GM23338 (cell line): ENCODE results near the gene MEGF11. TPM values are rescaled to one million over a fixed set of nuclear protein-coding genes. Genes with fewer than 3 reads are reported as not detected.
A peak's percentile ranks its signal among the peaks of the same experiment; 100 is the strongest.

Experiments used
- ATAC-seq: fragments of 200-7000 bp; cut with Tn5 transposase; 3 replicates; pipeline ENCODE4 v1.9.1; 2020
- DNase-seq: peaks from one replicate; pipeline ENCODE4 v3.0.0-alpha.2; 2015; ENCODE audit warnings: low spot score
- H2AFZ ChIP-seq: fragments of 200-600 bp; sonication (generic); 2 replicates; pipeline ENCODE4 v1.8.0; 2016; ENCODE audit warnings: antibody characterized with exemption, mild to moderate bottlenecking, moderate library complexity
- H3F3A ChIP-seq: fragments of 200-600 bp; sonication (generic); replicated peaks from 2 replicates; pipeline ENCODE4 v1.8.0; 2017; ENCODE audit warnings: antibody characterized with exemption, mixed run types, low read depth
- H3K27ac ChIP-seq: fragments of 200-600 bp; sonication (generic); 2 replicates; pipeline ENCODE4 v1.6.1; 2016; ENCODE audit warnings: low read depth
- H3K27me3 ChIP-seq: fragments of 200-600 bp; sonication (generic); 2 replicates; pipeline ENCODE4 v1.8.0; 2016; ENCODE audit warnings: mild to moderate bottlenecking, mixed run types, moderate library complexity; ENCODE audit not compliant: insufficient read depth
- H3K36me3 ChIP-seq: fragments of 200-600 bp; sonication (generic); 2 replicates; pipeline ENCODE4 v1.8.0; 2016; ENCODE audit warnings: mild to moderate bottlenecking; ENCODE audit not compliant: insufficient read depth
- H3K4me1 ChIP-seq: fragments of 200-600 bp; sonication (generic); 2 replicates; pipeline ENCODE4 v1.8.0; 2016; ENCODE audit warnings: mild to moderate bottlenecking, moderate library complexity; ENCODE audit not compliant: insufficient read depth
- H3K4me2 ChIP-seq: fragments of 200-600 bp; sonication (generic); 2 replicates; pipeline ENCODE4 v1.7.1; 2017; ENCODE audit warnings: mixed run types
- H3K4me3 ChIP-seq: fragments of 200-600 bp; sonication (generic); 2 replicates; pipeline ENCODE4 v1.6.1; 2016; ENCODE audit warnings: mixed run types
- H3K79me2 ChIP-seq: fragments of 200-600 bp; sonication (generic); replicated peaks from 2 replicates; pipeline ENCODE4 v1.8.0; 2017; ENCODE audit warnings: mild to moderate bottlenecking; ENCODE audit not compliant: insufficient read depth
- H3K9me2 ChIP-seq: fragments of 200-600 bp; sonication (generic); 2 replicates; pipeline ENCODE4 v1.8.0; 2017; ENCODE audit not compliant: insufficient read depth
- H4K20me1 ChIP-seq: fragments of 200-600 bp; sonication (generic); replicated peaks from 2 replicates; pipeline ENCODE4 v1.8.0; 2017; ENCODE audit warnings: mild to moderate bottlenecking; ENCODE audit not compliant: insufficient read depth
- H3K27ac Mint-ChIP-seq: 2 replicates; pipeline ENCODE4 v1.8.0; 2020; ENCODE audit warnings: inconsistent platforms, mild to moderate bottlenecking, moderate library complexity, mixed read lengths
- H3K27me3 Mint-ChIP-seq: 3 replicates; pipeline ENCODE4 v1.8.0; 2022; ENCODE audit warnings: low read depth, mild to moderate bottlenecking, moderate library complexity, mixed read lengths, inconsistent platforms; ENCODE audit not compliant: insufficient read depth, poor library complexity
- H3K36me3 Mint-ChIP-seq: 3 replicates; pipeline ENCODE4 v1.8.0; 2021; ENCODE audit warnings: low read depth, mild to moderate bottlenecking, inconsistent platforms, moderate library complexity, mixed read lengths
- H3K4me1 Mint-ChIP-seq: 3 replicates; pipeline ENCODE4 v1.8.0; 2020; ENCODE audit warnings: mild to moderate bottlenecking, inconsistent platforms, mixed read lengths
- H3K4me3 Mint-ChIP-seq: 3 replicates; pipeline ENCODE4 v1.8.0; 2021; ENCODE audit warnings: moderate library complexity, mild to moderate bottlenecking, inconsistent platforms, mixed read lengths
- H3K9me3 Mint-ChIP-seq: 3 replicates; pipeline ENCODE4 v1.8.0; 2020; ENCODE audit warnings: moderate library complexity, mild to moderate bottlenecking, inconsistent platforms, mixed read lengths
- CREB1 ChIP-seq: fragments of 250-450 bp; sonication (Bioruptor Pico); IDR thresholded peaks from 2 replicates; pipeline ENCODE4 v1.5.0; 2020; ENCODE audit warnings: low read depth, mild to moderate bottlenecking, moderate library complexity
- EZH2 ChIP-seq: fragments of 200-600 bp; sonication (generic); IDR thresholded peaks from one replicate; pipeline ENCODE4 v1.8.0; 2017; ENCODE audit warnings: antibody characterized with exemption, mild to moderate bottlenecking, low read depth; ENCODE audit not compliant: unreplicated experiment
- EZH2phosphoT487 ChIP-seq: fragments of 200-600 bp; sonication (generic); IDR thresholded peaks from one replicate; pipeline ENCODE4 v1.8.1; 2018; ENCODE audit warnings: antibody characterized with exemption; ENCODE audit not compliant: unreplicated experiment
- JUNB ChIP-seq: IDR thresholded peaks from one replicate; pipeline ENCODE4 v1.6.1; 2016; ENCODE audit warnings: antibody characterized with exemption; ENCODE audit not compliant: unreplicated experiment
- NANOG ChIP-seq: IDR thresholded peaks from 2 replicates; pipeline ENCODE4 v1.6.1; 2016; ENCODE audit warnings: antibody characterized with exemption, borderline replicate concordance
- POLR2AphosphoS5 ChIP-seq: IDR thresholded peaks from 2 replicates; pipeline ENCODE4 v1.6.1; 2016; ENCODE audit warnings: antibody characterized with exemption, low read depth
- STAT1 ChIP-seq: IDR thresholded peaks from one replicate; pipeline ENCODE4 v1.6.1; 2016; ENCODE audit warnings: antibody characterized with exemption; ENCODE audit not compliant: unreplicated experiment
- ZNF114 ChIP-seq: fragments of 250-450 bp; sonication (Bioruptor Pico); IDR thresholded peaks from 2 replicates; pipeline ENCODE4 v1.5.0; 2020; ENCODE audit warnings: mild to moderate bottlenecking, moderate library complexity
- ZNF331 ChIP-seq: fragments of 250-450 bp; sonication (Bioruptor Pico); IDR thresholded peaks from 2 replicates; pipeline ENCODE4 v1.5.0; 2020; ENCODE audit warnings: low read depth, mild to moderate bottlenecking, moderate library complexity
- polyA plus RNA-seq: library from polyadenylated mRNA; unstranded; fragments of >200 nt; fragmentation: Nextera tagmentation; extraction: Ambion mirVana; gene quantifications from 2 replicates; pipeline ENCODE4 v1.2.1, GENCODE V29; 2016
- total RNA-seq: library from RNA; depleted of rRNA; stranded (reverse); fragments of >200 nt; shearing (Covaris generic); gene quantifications from 2 replicates; pipeline ENCODE4 v1.2.3, GENCODE V29; 2014
- TF ChIP-seq, protein P1 (sequence below): IDR thresholded peaks from 2 replicates; pipeline ENCODE4 v1.6.1; 2016; ENCODE audit warnings: antibody characterized with exemption
- TF ChIP-seq, protein P2 (sequence below): fragments of 250-450 bp; sonication (Bioruptor Pico); IDR thresholded peaks from 2 replicates; pipeline ENCODE4 v1.5.0; 2020; ENCODE audit warnings: mild to moderate bottlenecking, moderate library complexity
- TF ChIP-seq, protein P3 (sequence below), 2 experiments: fragments of 200-600 bp in 1 of 2; sonication (generic) in 1 of 2; conservative IDR thresholded peaks; 2 replicates each; pipeline versions ENCODE4 v1.5.1 to v1.6.1; 2016 to 2017; ENCODE audit warnings: antibody characterized with exemption in 2 of 2, low read depth in 2 of 2, mild to moderate bottlenecking in 2 of 2, moderate library complexity in 1 of 2
- TF ChIP-seq, protein P4 (sequence below): IDR thresholded peaks from one replicate; pipeline ENCODE4 v1.6.1; 2018; ENCODE audit warnings: antibody characterized with exemption; ENCODE audit not compliant: unreplicated experiment

Gene MEGF11
- total and polyA plus RNA-seq, 2 experiments from 2014 or later = 1.3 to 1.9 TPM

DNA sequence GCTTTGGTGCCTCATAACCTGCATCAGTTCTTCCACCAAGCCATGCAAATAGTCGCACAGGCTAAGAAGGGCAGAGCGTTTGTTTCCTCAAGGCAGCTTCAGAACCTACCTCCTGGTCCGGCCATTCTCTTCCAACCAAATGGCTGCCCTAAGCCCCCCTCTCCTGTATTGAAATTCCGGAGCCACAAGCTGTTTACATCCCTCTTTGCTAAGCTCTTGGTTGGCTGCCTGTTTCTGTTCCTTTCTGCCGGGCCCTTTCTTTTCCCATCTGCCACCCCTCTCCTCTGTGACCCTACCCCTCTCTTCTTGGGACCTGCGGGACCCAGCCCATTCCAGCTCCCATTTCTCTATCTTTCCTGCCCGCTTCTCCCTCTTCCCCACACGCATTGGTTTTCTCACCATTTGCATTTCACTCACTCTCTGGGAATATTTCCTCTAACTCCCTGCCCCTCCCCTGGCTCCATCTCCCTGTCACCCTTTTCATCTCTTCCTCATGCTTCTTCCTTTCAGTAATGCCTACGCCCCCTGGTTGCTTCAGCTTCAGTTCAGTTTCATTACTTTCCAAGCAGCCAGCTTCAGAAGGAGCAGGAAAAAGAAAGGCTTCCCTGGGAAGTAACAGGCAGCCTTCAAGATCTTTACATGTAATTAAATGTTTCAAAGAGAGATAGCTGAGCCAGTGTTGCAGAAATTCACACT lies 270.8 kb downstream of the MEGF11 start:
- H3K4me3 ChIP-seq = peak overlapping the region; percentile 86
- H3K27ac ChIP-seq = no peak overlapping the region
- ATAC-seq = peak; percentile 4
- no peaks in the 10 kb centered on the region for H3K9me3 Mint-ChIP-seq
- DNase-seq = peak; percentile 31
- H3K27me3 ChIP-seq = no peaks in the 10 kb centered on the region
- H3K79me2 ChIP-seq = no peaks in the 10 kb centered on the region
- peak overlapping the region; percentile 87 for H3K4me2 ChIP-seq
- peaks cover 7% of the 10 kb centered on the region for H3K4me1 ChIP-seq
- no peaks in the 10 kb centered on the region for H3K36me3 Mint-ChIP-seq
- TF ChIP-seq ZNF331 (CRISPR knock-in tag) (no peak), STAT1 (no peak), JUNB (no peak), EZH2 (no peak), POLR2AphosphoS5 (no peak), NANOG (no peak), EZH2phosphoT487 (no peak), CREB1 (CRISPR knock-in tag) (no peak), ZNF114 (CRISPR knock-in tag) (no peak)
- TF ChIP-seq, protein P1, sequence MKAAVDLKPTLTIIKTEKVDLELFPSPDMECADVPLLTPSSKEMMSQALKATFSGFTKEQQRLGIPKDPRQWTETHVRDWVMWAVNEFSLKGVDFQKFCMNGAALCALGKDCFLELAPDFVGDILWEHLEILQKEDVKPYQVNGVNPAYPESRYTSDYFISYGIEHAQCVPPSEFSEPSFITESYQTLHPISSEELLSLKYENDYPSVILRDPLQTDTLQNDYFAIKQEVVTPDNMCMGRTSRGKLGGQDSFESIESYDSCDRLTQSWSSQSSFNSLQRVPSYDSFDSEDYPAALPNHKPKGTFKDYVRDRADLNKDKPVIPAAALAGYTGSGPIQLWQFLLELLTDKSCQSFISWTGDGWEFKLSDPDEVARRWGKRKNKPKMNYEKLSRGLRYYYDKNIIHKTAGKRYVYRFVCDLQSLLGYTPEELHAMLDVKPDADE = no peak
- TF ChIP-seq, protein P2, sequence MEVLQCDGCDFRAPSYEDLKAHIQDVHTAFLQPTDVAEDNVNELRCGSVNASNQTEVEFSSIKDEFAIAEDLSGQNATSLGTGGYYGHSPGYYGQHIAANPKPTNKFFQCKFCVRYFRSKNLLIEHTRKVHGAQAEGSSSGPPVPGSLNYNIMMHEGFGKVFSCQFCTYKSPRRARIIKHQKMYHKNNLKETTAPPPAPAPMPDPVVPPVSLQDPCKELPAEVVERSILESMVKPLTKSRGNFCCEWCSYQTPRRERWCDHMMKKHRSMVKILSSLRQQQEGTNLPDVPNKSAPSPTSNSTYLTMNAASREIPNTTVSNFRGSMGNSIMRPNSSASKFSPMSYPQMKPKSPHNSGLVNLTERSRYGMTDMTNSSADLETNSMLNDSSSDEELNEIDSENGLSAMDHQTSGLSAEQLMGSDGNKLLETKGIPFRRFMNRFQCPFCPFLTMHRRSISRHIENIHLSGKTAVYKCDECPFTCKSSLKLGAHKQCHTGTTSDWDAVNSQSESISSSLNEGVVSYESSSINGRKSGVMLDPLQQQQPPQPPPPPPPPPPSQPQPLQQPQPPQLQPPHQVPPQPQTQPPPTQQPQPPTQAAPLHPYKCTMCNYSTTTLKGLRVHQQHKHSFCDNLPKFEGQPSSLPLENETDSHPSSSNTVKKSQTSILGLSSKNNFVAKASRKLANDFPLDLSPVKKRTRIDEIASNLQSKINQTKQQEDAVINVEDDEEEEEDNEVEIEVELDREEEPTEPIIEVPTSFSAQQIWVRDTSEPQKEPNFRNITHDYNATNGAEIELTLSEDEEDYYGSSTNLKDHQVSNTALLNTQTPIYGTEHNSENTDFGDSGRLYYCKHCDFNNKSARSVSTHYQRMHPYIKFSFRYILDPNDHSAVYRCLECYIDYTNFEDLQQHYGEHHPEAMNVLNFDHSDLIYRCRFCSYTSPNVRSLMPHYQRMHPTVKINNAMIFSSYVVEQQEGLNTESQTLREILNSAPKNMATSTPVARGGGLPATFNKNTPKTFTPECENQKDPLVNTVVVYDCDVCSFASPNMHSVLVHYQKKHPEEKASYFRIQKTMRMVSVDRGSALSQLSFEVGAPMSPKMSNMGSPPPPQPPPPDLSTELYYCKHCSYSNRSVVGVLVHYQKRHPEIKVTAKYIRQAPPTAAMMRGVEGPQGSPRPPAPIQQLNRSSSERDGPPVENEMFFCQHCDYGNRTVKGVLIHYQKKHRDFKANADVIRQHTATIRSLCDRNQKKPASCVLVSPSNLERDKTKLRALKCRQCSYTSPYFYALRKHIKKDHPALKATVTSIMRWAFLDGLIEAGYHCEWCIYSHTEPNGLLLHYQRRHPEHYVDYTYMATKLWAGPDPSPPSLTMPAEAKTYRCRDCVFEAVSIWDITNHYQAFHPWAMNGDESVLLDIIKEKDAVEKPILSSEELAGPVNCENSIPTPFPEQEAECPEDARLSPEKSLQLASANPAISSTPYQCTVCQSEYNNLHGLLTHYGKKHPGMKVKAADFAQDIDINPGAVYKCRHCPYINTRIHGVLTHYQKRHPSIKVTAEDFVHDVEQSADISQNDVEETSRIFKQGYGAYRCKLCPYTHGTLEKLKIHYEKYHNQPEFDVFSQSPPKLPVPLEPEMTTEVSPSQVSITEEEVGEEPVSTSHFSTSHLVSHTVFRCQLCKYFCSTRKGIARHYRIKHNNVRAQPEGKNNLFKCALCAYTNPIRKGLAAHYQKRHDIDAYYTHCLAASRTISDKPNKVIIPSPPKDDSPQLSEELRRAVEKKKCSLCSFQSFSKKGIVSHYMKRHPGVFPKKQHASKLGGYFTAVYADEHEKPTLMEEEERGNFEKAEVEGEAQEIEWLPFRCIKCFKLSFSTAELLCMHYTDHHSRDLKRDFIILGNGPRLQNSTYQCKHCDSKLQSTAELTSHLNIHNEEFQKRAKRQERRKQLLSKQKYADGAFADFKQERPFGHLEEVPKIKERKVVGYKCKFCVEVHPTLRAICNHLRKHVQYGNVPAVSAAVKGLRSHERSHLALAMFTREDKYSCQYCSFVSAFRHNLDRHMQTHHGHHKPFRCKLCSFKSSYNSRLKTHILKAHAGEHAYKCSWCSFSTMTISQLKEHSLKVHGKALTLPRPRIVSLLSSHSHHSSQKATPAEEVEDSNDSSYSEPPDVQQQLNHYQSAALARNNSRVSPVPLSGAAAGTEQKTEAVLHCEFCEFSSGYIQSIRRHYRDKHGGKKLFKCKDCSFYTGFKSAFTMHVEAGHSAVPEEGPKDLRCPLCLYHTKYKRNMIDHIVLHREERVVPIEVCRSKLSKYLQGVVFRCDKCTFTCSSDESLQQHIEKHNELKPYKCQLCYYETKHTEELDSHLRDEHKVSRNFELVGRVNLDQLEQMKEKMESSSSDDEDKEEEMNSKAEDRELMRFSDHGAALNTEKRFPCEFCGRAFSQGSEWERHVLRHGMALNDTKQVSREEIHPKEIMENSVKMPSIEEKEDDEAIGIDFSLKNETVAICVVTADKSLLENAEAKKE (CRISPR knock-in tag) = no peak
- TF ChIP-seq, protein P3, sequence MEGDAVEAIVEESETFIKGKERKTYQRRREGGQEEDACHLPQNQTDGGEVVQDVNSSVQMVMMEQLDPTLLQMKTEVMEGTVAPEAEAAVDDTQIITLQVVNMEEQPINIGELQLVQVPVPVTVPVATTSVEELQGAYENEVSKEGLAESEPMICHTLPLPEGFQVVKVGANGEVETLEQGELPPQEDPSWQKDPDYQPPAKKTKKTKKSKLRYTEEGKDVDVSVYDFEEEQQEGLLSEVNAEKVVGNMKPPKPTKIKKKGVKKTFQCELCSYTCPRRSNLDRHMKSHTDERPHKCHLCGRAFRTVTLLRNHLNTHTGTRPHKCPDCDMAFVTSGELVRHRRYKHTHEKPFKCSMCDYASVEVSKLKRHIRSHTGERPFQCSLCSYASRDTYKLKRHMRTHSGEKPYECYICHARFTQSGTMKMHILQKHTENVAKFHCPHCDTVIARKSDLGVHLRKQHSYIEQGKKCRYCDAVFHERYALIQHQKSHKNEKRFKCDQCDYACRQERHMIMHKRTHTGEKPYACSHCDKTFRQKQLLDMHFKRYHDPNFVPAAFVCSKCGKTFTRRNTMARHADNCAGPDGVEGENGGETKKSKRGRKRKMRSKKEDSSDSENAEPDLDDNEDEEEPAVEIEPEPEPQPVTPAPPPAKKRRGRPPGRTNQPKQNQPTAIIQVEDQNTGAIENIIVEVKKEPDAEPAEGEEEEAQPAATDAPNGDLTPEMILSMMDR (conservative IDR thresholded peaks at IDR 0.05; ENCODE audit: low read depth in 2 of 2) = no peak
- TF ChIP-seq, protein P4, sequence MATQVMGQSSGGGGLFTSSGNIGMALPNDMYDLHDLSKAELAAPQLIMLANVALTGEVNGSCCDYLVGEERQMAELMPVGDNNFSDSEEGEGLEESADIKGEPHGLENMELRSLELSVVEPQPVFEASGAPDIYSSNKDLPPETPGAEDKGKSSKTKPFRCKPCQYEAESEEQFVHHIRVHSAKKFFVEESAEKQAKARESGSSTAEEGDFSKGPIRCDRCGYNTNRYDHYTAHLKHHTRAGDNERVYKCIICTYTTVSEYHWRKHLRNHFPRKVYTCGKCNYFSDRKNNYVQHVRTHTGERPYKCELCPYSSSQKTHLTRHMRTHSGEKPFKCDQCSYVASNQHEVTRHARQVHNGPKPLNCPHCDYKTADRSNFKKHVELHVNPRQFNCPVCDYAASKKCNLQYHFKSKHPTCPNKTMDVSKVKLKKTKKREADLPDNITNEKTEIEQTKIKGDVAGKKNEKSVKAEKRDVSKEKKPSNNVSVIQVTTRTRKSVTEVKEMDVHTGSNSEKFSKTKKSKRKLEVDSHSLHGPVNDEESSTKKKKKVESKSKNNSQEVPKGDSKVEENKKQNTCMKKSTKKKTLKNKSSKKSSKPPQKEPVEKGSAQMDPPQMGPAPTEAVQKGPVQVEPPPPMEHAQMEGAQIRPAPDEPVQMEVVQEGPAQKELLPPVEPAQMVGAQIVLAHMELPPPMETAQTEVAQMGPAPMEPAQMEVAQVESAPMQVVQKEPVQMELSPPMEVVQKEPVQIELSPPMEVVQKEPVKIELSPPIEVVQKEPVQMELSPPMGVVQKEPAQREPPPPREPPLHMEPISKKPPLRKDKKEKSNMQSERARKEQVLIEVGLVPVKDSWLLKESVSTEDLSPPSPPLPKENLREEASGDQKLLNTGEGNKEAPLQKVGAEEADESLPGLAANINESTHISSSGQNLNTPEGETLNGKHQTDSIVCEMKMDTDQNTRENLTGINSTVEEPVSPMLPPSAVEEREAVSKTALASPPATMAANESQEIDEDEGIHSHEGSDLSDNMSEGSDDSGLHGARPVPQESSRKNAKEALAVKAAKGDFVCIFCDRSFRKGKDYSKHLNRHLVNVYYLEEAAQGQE = no peak
- H3K4me3 Mint-ChIP-seq = peak overlapping the region; percentile 55
- H3F3A ChIP-seq = 0 out of 2 replicates have a peak, but pooled peaks cover 3% of the 10 kb centered on the region
- H3K27me3 Mint-ChIP-seq = peaks cover 6% of the 10 kb centered on the region
- no peaks in the 10 kb centered on the region for H4K20me1 ChIP-seq
- no peaks in the 10 kb centered on the region for H3K36me3 ChIP-seq
- peak overlapping the region; percentile 97 for H2AFZ ChIP-seq
- peaks cover 48% of the 10 kb centered on the region for H3K4me1 Mint-ChIP-seq
- peaks cover 6% of the 10 kb centered on the region for H3K9me2 ChIP-seq
- no peak overlapping the region for H3K27ac Mint-ChIP-seq
